ENCODE data around the gene SH3GLB1.
"Not testable (repeated sequence)": the region's sequence is repeated elsewhere in the genome, so short reads cannot be mapped to it uniquely, and the experiment has no call there.

GRCh38 chr1:86702954-86703494 lies 1.4 kb upstream of the SH3GLB1 start:
- not testable (repeated sequence) for TF ChIP-seq CTCF (conservative IDR thresholded peaks at IDR 0.05; ENCODE audit: low read depth, low read length); EZH2 (IDR thresholded peaks at IDR 0.05; ENCODE audit: borderline replicate concordance, low read depth, low read length, poor library complexity, severe bottlenecking)
